ENCODE results near the gene FGB.

GRCh38 chr4:154549894-154550790 lies 12.7 kb upstream of the FGB start, which contains the start of gene PLRG1:
- peak; percentile 40 to 54 (median 41) for TF ChIP-seq CTCF (IDR thresholded peaks at IDR 0.05)
- TF ChIP-seq POLR2AphosphoS5 (IDR thresholded peaks at IDR 0.05) = peak; percentile 77 to 90 (median 80)
- TF ChIP-seq POLR2A (IDR thresholded peaks at IDR 0.05) = peak; percentile 66

Data from breast epithelium (tissue), 3 donors.